Mammary epithelial cell (primary cell): ENCODE measurements around the gene SCLT1.

Experiments used
- EZH2 ChIP-seq: IDR thresholded peaks from 2 replicates; pipeline ENCODE4 v1.6.1; 2012; ENCODE audit warnings: low read length, inconsistent platforms, borderline replicate concordance
- TF ChIP-seq, protein P1 (sequence below), 2 donors: IDR thresholded peaks in 1 of 2; conservative IDR thresholded peaks in 1 of 2; 2 replicates each; pipeline ENCODE4 v1.5.1; 2011 to 2012; ENCODE audit warnings: inconsistent platforms in 2 of 2, low read length in 2 of 2, mild to moderate bottlenecking in 2 of 2, control low read depth in 1 of 2, low read depth in 1 of 2; ENCODE audit not compliant: insufficient read depth in 1 of 2; ENCODE audit errors: extremely low read depth in 1 of 2

DNA sequence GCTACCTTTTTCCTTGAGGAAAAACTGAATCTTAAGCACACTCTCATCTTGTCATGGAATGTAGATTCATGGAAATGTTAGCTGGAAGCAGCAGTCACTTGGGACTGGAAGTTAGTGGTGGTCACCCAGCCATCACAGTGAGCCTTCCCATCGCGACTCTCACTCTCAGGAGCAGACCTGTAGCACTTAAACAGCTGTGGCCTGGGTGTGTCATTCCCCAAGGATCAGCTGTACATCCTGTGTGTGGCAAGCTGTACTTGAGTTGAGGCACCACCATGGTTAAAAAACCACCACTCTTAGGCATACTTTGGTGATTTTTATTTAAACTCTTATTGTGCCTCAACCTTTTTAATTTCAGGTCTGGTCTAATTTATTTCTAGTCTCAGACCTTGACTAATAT lies 237.1 kb downstream of the SCLT1 start:
- TF ChIP-seq, protein P1, sequence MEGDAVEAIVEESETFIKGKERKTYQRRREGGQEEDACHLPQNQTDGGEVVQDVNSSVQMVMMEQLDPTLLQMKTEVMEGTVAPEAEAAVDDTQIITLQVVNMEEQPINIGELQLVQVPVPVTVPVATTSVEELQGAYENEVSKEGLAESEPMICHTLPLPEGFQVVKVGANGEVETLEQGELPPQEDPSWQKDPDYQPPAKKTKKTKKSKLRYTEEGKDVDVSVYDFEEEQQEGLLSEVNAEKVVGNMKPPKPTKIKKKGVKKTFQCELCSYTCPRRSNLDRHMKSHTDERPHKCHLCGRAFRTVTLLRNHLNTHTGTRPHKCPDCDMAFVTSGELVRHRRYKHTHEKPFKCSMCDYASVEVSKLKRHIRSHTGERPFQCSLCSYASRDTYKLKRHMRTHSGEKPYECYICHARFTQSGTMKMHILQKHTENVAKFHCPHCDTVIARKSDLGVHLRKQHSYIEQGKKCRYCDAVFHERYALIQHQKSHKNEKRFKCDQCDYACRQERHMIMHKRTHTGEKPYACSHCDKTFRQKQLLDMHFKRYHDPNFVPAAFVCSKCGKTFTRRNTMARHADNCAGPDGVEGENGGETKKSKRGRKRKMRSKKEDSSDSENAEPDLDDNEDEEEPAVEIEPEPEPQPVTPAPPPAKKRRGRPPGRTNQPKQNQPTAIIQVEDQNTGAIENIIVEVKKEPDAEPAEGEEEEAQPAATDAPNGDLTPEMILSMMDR (conservative IDR thresholded peaks at IDR 0.05 in 1 of 2, IDR thresholded peaks at IDR 0.05 in 1 of 2; ENCODE audit: extremely low read depth in 1 of 2, insufficient read depth in 1 of 2, low read depth in 1 of 2, low read length in 2 of 2): no peak
- no peak for TF ChIP-seq EZH2
